PC-9 (cell line): ENCODE results near the gene SH2D1B. TPM values are rescaled to one million over a fixed set of nuclear protein-coding genes. Genes with fewer than 3 reads are reported as not detected.

Experiments used
- BruUV-seq: library from RNA; stranded (reverse); fragments of 400-500 nt; replicated peaks from 2 replicates; lab custom pipeline; 2021; lab: Mats Ljungman, UMichigan
- CTCF ChIA-PET: fragments of 300-600 bp; sonication (Branson Sonifier 250); formaldehyde crosslinking; loops from one replicate; lab custom pipeline; 2022; ENCODE audit warnings: antibody characterized with exemption; lab: Charles Lee
- POLR2A ChIA-PET: fragments of 300-600 bp; sonication (Branson Sonifier 250); formaldehyde crosslinking; loops from one replicate; lab custom pipeline; 2022; ENCODE audit warnings: antibody characterized with exemption; ENCODE audit not compliant: unreplicated experiment; lab: Charles Lee
- DNase-seq, 2 experiments: peaks; one replicate each; pipeline versions ENCODE4 v3.0.0 to v3.0.0-alpha.2; 2015 to 2022; ENCODE audit warnings: mixed read lengths in 1 of 2
- H2AFZ ChIP-seq: fragments of 200-600 bp; sonication (generic); 2 replicates; pipeline ENCODE4 v1.8.1; 2017; ENCODE audit warnings: antibody characterized with exemption
- H3F3A ChIP-seq: fragments of 200-600 bp; sonication (generic); 2 replicates; pipeline ENCODE4 v1.8.1; 2017; ENCODE audit warnings: antibody characterized with exemption, mild to moderate bottlenecking, low read depth; ENCODE audit not compliant: insufficient read depth
- H3K27ac ChIP-seq: fragments of 200-600 bp; sonication (generic); 2 replicates; pipeline ENCODE4 v1.6.1; 2016; ENCODE audit warnings: mixed run types
- H3K27me3 ChIP-seq: fragments of 200-600 bp; sonication (generic); 2 replicates; pipeline ENCODE4 v1.6.1; 2016; ENCODE audit warnings: low read depth, mixed run types; ENCODE audit not compliant: insufficient read depth
- H3K36me3 ChIP-seq: fragments of 200-600 bp; sonication (generic); 2 replicates; pipeline ENCODE4 v1.6.1; 2016; ENCODE audit warnings: low read depth, mixed run types
- H3K4me1 ChIP-seq: fragments of 200-600 bp; sonication (generic); replicated peaks from 2 replicates; pipeline ENCODE4 v1.6.1; 2016; ENCODE audit warnings: mixed run types; ENCODE audit not compliant: insufficient read depth
- H3K4me2 ChIP-seq: fragments of 200-600 bp; sonication (generic); 2 replicates; pipeline ENCODE4 v1.6.1; 2017; ENCODE audit warnings: mixed run types
- H3K4me3 ChIP-seq: fragments of 200-600 bp; sonication (generic); 2 replicates; pipeline ENCODE4 v1.6.1; 2016; ENCODE audit warnings: mixed run types
- H3K79me2 ChIP-seq: fragments of 200-600 bp; sonication (generic); 2 replicates; pipeline ENCODE4 v1.6.1; 2017; ENCODE audit warnings: low read depth, mixed run types
- H3K9me2 ChIP-seq: fragments of 200-600 bp; sonication (generic); 2 replicates; pipeline ENCODE4 v1.8.1; 2017; ENCODE audit warnings: mild to moderate bottlenecking; ENCODE audit not compliant: insufficient read depth
- H3K9me3 ChIP-seq: fragments of 200-600 bp; sonication (generic); 2 replicates; pipeline ENCODE4 v1.8.1; 2016; ENCODE audit warnings: low read depth; ENCODE audit not compliant: insufficient read depth
- H4K20me1 ChIP-seq: fragments of 200-600 bp; sonication (generic); 2 replicates; pipeline ENCODE4 v1.8.1; 2017; ENCODE audit not compliant: insufficient read depth
- CTCF ChIP-seq: fragments of 200-600 bp; sonication (generic); conservative IDR thresholded peaks from 2 replicates; pipeline ENCODE4 v1.6.1; 2017; ENCODE audit warnings: mixed run types, antibody characterized with exemption, mild to moderate bottlenecking, moderate library complexity
- EZH2 ChIP-seq: fragments of 200-600 bp; sonication (generic); IDR thresholded peaks from 2 replicates; pipeline ENCODE4 v1.8.0; 2017; ENCODE audit warnings: antibody characterized with exemption, low read depth
- intact Hi-C: fragments of 100-400 bp; cut with micrococcal nuclease; formaldehyde crosslinking; loops from one replicate; pipeline ENCODE4 v1.10.0; 2022; ENCODE audit not compliant: unreplicated experiment
- total RNA-seq: library from RNA; stranded (reverse); gene quantifications from 2 replicates; pipeline ENCODE4 v1.2.3, GENCODE V29; 2021

The SH2D1B gene
- total RNA-seq, 1 experiment from 2014 or later = not detected

GRCh38 chr1:162375463-162375862 is 36.5 kb downstream of the SH2D1B start:
- no peaks in the 10 kb centered on the region for H3K79me2 ChIP-seq
- H3K9me2 ChIP-seq = no peaks in the 10 kb centered on the region
- H3F3A ChIP-seq = peaks cover 12% of the 10 kb centered on the region
- H3K4me1 ChIP-seq = peaks cover 28% of the 10 kb centered on the region
- no TSS peak for BruUV-seq
- no peaks in the 10 kb centered on the region for H3K27me3 ChIP-seq
- H3K4me3 ChIP-seq = no peak overlapping the region
- intact Hi-C loops = no loop called here
- DNase-seq = no peak
- ChIA-PET POLR2A (no interaction called here), CTCF (no interaction called here)
- H3K27ac ChIP-seq = no peak overlapping the region
- peaks cover 4% of the 10 kb centered on the region; the same call in 1 of the 2 replicates for H3K36me3 ChIP-seq
- peaks cover 11% of the 10 kb centered on the region; the same call in 1 of the 2 replicates for H4K20me1 ChIP-seq
- H3K4me2 ChIP-seq = no peak overlapping the region
- H2AFZ ChIP-seq = no peak overlapping the region
- TF ChIP-seq EZH2 (no peak), CTCF (no peak)
- H3K9me3 ChIP-seq = no peaks in the 10 kb centered on the region

GRCh38 chr1:162374406-162374805 is 37.5 kb downstream of the SH2D1B start:
- CTCF ChIA-PET = no interaction called here

More at GRCh38 chr1:162374406-162374805, 37.5 kb downstream of the SH2D1B start:
- Histone ChIP-seq H3K27me3 (no peaks in the 10 kb centered on the region), H3K9me2 (no peaks in the 10 kb centered on the region), H3K4me1 (peaks cover 28% of the 10 kb centered on the region), H2AFZ (no peak overlapping the region), H3F3A (peaks cover 12% of the 10 kb centered on the region), H3K4me3 (no peak overlapping the region), H3K9me3 (no peaks in the 10 kb centered on the region), H3K27ac (no peak overlapping the region), H4K20me1 (peaks cover 11% of the 10 kb centered on the region; the same call in 1 of the 2 replicates), H3K4me2 (peak overlapping the region; percentile 32; the same call in 1 of the 2 replicates), H3K36me3 (peaks cover 4% of the 10 kb centered on the region; the same call in 1 of the 2 replicates), H3K79me2 (no peaks in the 10 kb centered on the region)
- POLR2A ChIA-PET = interaction anchor here (0.6 kb wide), 1 partner anchor 614 kb away, joined by 3 read pairs; no protein-coding TSS in a partner anchor
- no peak for DNase-seq
- BruUV-seq = TSS peak; percentile 63
- TF ChIP-seq EZH2 (no peak), CTCF (no peak)
- intact Hi-C loops = loop anchor here (5.0 kb wide), 1 partner anchor 237 kb away; no protein-coding TSS in a partner anchor
